Stimulated activated CD4-positive, alpha-beta T cell treated with anti-CD3 and anti-CD28 coated beads, Interleukin-15, amount 100 ng/mL, for 1 hour (primary cell): ENCODE measurements around the gene KRTAP2-2.
"Not testable (repeated sequence)": the region's sequence is repeated elsewhere in the genome, so short reads cannot be mapped to it uniquely, and the experiment has no call there.

ENCODE experiments used
- DNase-seq, 2 donors: peaks; one replicate each; pipeline ENCODE4 v3.0.0-alpha.2; 2020; ENCODE audit warnings: low read depth in 1 of 2, low spot score in 1 of 2

Gene KRTAP2-2

GRCh38 chr17:41065016-41065689 lies 10.1 kb upstream of the KRTAP2-2 start:
- not testable (repeated sequence) for DNase-seq

- no peak for DNase-seq
Observed at GRCh38 chr17:41064301-41064700, 9.3 kb upstream of the KRTAP2-2 start.

GRCh38 chr17:41063449-41063848 lies 8.4 kb upstream of the KRTAP2-2 start:
- DNase-seq = no peak

- no peak for DNase-seq
Observed at GRCh38 chr17:41061964-41062363, 6.9 kb upstream of the KRTAP2-2 start.

DNA sequence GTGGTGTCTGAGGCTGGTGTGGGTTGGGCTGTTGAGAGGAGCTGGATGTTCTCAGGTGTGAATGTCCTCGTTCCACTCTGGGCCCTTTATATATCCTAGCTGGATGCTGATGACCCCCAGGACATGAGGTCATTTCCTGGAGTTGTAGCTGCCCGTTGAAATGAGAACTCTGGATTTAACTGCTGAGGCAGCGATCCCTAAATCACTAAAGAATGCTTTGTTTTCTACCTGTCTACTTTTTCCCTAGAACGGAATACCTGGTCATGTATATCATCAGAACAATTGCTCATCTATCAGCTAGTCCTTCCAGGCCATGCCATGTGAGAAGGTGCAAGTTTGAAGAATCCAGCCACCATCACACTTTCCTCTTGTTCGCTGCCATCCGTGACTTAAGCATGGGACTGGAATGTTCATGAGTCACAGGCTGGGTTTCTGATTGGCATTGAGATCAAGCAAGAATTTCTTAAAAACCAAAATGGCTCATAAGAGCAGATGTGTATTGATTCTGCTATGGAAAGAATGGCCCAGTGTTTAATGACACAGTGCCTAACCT lies 5.1 kb upstream of the KRTAP2-2 start, which contains the start of gene KRTAP2-3:
TSS of gene KRTAP2-3 (minus strand) at position 63 of the 553 bp plus-strand sequence. CDS start 64 bp downstream, outside the sequence.
- no peak for DNase-seq

- not testable (repeated sequence) for DNase-seq
Observed at GRCh38 chr17:41059276-41060051, 4.4 kb upstream of the KRTAP2-2 start.

DNA sequence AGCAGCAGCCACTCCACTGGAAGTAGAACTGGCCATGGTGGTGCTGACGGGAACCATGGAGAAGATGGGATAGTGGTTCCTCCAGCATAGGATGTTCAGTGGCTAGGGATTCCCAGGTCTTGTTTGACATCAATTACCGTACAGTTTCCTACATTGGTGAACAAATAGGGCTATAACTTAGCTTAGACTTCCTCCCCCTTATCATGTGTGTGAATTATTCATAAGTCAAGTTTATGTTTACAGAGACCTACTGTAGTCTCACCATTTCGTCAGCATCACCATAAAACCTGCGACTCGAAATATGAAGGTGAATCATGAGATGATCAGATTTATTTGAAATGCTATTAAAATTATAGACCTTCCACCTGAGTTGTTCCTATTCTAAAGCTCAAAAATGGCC lies 3.7 kb upstream of the KRTAP2-2 start:
- no peak for DNase-seq

GRCh38 chr17:41057547-41057946 lies 2.5 kb upstream of the KRTAP2-2 start:
- no peak for DNase-seq

- DNase-seq = not testable (repeated sequence)
Observed at GRCh38 chr17:41054556-41054955, 474 bp downstream of the KRTAP2-2 start.

DNA sequence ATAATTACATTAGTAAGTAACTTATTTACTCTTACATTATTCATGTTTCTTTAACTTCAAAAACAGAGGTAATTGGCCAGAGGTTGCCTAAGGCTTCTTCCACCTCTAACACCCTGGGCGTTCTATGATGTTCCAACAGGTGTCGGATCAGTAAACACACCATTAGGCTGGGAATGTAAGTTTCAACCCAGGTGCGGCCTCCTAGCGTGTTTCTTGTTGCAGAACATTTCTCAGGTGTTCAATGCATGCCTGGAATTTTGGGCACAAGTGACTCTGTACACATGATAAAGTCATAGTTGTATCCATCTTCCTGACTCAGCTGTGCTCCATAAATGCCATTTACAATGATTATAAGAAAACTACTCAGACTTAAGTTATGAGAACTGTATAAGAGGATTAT lies 1.0 kb downstream of the KRTAP2-2 start:
- no peak for DNase-seq

DNA sequence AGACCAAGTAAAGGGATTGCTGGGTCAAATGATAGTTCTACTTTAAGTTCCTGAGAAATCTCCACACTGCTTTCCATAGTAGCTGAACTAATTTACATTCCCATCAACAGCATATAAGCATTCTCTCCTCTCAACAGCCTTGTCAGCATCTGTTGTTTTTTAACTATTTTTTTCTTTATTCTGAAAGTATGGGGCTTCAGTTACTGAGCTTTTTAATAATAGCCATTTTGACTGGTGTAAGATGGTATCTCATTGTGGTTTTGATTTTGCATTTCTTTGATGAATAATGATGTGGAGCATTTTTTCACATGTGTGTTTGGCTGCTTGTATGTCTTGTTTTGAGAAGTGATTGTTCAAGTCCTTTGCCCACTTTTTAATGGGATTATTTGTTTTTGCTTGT lies 2.5 kb downstream of the KRTAP2-2 start:
- no peak for DNase-seq

DNA sequence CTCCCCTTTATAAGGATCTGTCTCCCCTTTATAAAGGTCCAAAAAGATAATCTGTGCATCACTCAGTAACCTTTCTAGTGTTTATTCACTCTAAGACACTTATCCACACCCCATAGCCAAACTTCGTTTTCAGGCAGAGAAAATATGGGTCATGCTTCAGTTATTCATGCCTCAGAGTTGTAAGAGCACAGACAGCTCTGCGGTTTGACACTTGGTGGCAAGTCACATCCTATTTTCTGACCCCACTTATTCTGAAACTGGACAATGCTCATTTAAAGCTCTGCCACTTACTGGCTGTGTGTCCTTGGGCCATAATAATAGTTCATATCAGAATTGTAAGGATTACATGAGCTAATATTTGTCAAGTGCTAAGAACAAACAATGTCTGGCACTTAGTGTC lies 5.9 kb downstream of the KRTAP2-2 start:
- no peak for DNase-seq

DNA sequence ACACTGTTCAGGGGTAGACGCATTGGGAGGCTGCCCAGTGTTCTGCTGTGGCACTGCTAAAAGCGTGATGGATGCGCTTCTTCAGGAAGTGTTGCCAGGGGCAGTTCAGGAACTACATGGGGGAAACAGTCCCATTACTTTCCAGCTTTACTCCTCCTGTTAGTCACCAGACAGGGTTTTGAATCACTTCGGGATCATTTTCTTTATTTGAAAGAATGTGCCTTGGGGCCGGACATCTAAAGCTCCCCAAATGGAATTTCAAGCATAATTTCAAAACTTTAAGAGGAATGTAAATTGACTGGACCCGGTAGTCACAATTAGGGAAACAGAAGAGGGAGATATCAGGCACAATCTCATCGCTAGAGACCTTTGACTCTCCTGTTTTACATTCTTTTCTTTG lies 6.6 kb downstream of the KRTAP2-2 start:
- no peak for DNase-seq

DNA sequence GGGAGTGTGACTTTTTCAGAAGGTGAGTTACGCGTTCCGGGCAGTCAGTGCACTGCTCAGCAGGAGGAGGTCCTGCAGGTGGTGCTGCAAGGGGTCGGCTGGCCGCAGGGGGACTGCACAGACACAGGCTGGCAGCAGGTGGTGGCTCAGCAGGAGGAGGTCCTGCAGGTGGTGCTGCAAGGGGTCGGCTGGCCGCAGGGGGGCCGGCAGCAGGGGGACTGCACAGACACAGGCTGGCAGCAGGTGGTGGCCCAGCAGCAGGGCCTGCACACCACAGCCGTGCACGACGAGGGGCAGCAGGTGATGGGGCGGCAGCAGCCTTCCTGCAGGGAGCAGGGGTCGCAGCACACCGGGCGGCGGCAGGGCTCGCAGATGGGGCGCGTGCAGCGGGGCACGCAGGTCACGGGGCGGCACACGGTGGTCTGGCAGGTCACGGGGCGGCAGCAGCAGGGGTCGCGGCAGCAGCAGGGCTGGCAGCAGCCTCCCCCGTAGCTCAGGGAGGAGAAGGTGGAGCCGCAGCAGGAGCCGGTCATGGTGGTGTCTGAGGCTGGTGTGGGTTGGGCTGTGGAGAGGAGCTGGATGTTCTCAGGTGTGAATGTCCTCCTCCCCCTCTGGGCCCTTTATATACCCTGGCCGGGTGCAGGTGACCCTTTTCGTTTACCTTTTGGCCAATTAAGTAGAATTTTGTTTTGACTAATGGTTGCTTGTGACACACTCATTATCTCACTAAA lies 8.1 kb downstream of the KRTAP2-2 start, which contains the start of gene KRTAP2-1:
TSS of gene KRTAP2-1 (minus strand) at position 582 of the 731 bp plus-strand sequence. CDS start at position 533, 49 bp downstream.
- not testable (repeated sequence) for DNase-seq

GRCh38 chr17:41042953-41043352 lies 12.1 kb downstream of the KRTAP2-2 start:
- no peak for DNase-seq

DNA sequence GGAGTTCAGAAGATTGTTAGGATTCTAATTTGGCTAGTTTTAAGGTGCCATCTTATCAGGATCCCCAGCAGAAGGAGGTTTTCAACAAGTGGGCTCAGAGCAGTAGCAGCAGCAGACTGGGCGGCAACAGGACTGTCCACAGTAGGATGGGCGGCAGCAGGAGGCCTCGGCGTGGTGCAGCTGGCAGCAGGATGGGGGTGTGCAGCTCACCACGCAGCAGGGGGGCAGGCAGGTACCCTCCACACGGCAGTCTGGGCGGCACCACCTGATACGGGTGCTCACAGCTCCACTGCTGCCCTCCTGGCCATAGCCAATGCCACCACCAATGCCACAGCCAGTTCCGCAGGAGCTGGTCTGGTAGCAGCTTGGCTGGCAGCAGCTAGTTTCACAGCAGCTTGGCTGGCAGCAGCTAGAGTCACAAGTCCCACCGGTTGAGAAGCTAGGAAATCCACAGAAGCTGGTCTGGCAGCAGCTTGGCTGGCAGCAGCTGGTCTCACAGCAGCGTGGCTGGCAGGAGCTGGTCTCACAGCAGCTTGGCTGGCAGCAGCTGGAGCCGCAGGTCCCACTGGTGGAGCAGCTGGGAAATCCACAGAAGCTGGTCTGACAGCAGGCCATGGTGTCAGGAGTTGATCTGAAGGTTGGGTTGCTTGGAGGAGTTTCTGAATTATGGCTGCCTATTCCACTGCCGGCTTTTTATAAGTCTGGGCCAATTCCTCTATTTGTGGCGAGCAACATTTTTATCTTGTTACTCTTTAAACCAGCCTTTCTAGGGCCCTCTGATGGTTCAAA lies 14.1 kb downstream of the KRTAP2-2 start, which contains the start of gene KRTAP1-1:
TSS of gene KRTAP1-1 (minus strand) at position 668 of the 789 bp plus-strand sequence. CDS start at position 615, 53 bp downstream.
- DNase-seq = not testable (repeated sequence)

GRCh38 chr17:41037853-41038350 lies 17.1 kb downstream of the KRTAP2-2 start:
- no peak for DNase-seq

- not testable (repeated sequence) for DNase-seq
Observed at GRCh38 chr17:41034346-41034935, 20.6 kb downstream of the KRTAP2-2 start, which contains the start of gene KRTAP1-3. Gene KRTAP1-3, minus strand, starts transcription at chr17:41034874. Its CDS starts 53 bp downstream, at chr17:41034821.

DNA sequence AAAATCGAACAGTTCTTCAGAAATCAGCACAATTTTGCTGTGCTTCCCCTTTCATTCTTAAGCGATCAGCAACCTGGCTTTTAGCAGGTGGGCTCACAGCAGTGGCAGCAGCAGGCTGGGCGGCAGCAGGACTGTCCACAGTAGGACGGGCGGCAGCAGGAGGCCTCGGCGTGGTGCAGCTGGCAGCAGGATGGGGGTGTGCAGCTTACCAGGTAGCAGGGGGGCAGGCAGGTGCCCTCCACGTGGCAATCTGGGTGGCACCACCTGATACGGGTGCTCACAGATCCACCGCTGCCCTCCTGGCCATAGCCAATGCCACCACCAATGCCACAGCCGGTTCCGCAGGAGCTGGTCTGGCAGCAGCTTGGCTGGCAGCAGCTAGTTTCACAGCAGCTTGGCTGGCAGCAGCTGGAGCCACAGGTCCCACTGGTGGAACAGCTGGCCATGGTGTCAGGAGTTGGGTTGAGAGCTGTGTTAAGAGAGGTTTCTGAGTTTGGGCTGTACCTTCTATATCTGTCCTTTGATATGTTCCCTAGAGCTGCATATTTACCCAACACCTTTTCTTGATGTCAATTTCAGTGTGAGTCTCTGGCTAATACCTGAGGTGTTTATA lies 25.3 kb downstream of the KRTAP2-2 start, which contains the start of gene KRTAP1-4:
TSS of gene KRTAP1-4 (minus strand) at position 563 of the 613 bp plus-strand sequence. CDS start at position 446, 117 bp downstream.
- DNase-seq = no peak
